Left kidney (tissue), 2 donors: ENCODE data around the gene MACROD1. TPM values are rescaled to one million over a fixed set of nuclear protein-coding genes. Genes with fewer than 3 reads are reported as not detected.
"Not testable (repeated sequence)": the region's sequence is repeated elsewhere in the genome, so short reads cannot be mapped to it uniquely, and the experiment has no call there.

Experiments used
- DNase-seq: peaks from one replicate; pipeline ENCODE4 v3.0.0-alpha.2; 2013
- polyA plus RNA-seq: library from polyadenylated mRNA; unstranded; fragments of 120-200 nt; gene quantifications from one replicate; pipeline ENCODE4 v1.2.1, GENCODE V29; 2013; ENCODE audit not compliant: insufficient read length

MACROD1 gene
- polyA plus RNA-seq, 1 donor, result 13.3 TPM

DNA sequence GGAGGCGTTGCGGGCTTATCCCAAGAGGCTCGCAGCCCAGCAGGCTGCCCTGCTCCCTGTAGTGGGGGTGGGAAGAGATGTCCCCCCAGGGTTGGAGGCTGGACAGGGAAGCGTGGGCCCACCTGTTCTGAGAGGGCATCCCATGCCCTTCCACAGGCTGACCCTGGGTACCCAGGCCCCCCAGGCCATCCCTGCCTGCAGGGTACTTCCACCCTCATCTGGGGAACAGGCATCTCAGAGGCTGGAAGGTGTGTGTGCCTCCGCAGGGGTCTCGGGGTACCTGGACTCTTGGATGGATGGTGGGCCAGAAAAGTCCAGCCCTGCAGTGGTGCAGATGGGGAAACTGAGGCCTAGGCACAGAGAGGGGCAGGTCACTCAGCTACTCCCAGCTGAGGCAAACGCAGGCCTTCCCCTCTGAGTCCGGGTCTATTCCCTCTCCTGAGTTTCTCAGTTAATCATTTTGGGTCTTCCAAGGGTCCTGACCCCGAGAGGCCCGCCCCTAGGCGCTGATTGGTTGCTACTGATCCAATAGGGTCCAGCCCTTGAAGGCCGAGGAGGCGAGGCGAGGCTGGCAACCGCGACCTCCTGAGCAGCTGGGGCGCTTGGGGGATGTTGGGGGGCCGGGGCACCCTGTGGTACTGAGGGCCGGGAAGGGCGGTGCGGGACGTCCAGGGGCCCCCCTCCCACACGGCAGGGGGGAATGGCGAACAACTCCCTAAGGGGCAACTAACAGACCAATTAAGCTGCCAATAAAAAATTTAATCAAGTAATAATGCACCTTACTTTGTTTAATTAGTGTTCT, 106.4 kb downstream of the MACROD1 start:
- no peak for DNase-seq

DNA sequence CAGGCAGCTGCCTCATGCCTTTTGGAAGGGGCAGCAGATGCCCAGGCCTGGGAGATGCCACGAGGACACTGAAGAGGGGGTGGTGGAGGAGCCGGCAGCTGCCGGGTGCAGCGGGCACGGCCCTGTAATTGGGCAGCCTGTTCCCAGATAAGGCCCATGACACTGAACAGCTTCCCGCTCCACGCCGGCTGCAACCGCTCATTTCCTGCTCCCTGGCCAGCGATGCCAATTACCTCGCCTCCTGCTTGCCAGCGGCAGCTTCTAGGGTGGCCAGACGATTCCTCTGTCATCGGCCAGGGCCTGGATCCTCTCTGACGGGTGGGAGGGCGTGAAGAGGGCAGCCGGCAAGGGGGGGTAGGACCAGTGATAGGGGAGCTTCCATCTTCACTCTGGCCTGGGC, 107.4 kb downstream of the MACROD1 start:
- no peak for DNase-seq

DNA sequence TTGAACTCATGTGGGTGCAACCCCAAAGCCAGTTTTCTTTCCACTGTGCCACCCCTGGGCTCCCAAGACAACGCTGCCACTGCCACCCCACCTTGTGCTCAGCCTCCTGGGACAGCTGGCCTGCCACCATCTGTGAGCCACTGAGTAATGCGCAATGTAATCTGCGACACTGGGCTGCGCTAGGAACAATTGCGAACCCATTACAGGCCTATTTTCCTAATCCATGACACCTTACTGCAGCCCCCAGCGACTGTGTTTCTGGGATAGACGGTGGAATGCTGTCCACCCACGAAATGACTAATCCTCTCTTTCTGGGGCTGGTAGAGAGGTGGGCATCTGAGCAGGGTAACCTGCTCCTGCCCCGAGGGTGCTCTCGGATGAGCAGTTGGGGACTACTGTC, 108.0 kb downstream of the MACROD1 start:
- no peak for DNase-seq

DNA sequence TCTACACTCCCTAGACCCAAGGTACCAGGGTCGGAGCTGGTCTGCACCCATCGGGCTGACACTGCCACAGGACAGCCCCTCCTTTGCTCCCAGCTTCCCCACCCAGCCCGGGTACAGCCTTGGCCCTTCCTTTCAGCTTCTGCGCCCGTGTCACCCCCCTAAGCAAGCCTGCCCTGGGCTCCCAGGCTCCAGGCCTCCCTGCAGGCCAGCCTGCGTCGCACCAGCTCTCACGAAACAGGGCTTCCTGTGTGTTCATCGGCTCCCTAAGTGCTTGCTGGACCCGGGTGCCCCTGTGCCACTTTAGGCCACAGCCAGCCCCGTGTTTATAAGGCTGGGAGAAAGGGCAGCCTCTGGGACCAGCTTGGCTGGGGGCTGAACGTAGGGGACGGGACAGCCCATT, 109.1 kb downstream of the MACROD1 start:
- DNase-seq, result no peak

DNA sequence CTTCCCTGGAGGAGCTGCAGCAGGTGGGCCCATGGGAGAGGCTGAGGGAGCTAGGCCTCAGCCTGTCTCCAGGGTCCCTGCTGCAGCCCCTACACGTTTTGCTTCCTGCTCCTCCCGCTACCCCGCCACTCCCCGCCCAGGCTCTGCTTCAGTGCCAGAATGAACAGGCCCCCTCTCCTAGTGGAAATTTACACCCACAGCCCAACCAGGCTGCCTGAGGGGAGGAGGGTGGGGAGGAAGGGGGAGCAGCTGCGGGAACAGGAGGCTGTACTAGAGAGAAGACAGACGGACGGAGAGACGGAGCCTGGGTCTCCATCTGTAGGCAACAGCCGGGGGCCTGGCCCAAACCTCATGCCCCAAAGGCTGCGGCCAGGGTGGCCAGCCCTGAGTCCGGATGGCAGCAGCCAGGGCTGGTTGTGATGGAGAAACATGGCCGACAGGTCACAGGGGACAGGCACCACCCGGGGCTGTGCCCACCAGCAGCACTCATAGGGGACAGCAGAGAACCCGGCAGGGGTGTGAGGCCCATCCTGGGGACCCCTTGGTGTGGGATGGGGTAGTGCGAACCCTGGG, 109.6 kb downstream of the MACROD1 start:
- no peak for DNase-seq

DNA sequence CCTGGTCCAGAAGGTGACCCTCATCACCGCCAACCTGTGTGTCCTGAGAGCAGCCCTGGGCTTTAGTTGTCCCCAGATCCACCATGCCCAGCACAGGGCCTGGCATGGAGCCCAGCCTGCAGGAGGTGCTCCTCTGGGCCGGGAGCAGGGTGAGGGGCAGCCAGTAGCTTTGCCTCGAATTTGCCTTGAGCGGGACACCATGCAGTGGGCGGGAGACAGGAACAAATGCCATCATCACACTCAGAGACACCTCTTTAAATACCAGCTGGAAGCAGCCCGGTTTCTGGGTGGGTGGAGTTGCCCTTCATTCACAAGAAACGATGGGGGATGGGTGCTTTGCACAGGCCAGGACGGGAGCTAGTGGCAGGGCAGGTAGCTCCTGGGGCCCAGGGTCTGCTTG, 110.8 kb downstream of the MACROD1 start:
- DNase-seq, result no peak

DNA sequence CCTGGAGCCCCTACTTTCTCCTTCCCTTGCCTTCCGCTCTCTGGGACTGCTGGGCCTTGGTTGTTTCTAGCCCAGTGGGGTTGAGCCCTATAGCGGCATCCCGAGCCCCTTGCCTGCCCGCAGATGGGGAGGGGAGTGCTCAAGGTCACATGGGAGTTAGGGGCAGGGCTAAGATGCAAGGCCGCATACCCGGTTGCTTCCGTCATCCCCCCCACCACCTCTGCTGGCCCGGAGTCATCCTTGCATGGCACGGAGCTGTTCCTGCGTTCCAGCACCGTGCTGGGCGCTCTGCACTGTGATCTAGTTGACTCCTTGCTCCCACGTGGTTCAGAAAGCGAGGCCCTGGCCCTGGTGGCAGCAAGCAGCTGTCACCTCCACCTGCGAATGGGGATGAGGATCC, 112.2 kb downstream of the MACROD1 start:
- DNase-seq, result no peak

DNA sequence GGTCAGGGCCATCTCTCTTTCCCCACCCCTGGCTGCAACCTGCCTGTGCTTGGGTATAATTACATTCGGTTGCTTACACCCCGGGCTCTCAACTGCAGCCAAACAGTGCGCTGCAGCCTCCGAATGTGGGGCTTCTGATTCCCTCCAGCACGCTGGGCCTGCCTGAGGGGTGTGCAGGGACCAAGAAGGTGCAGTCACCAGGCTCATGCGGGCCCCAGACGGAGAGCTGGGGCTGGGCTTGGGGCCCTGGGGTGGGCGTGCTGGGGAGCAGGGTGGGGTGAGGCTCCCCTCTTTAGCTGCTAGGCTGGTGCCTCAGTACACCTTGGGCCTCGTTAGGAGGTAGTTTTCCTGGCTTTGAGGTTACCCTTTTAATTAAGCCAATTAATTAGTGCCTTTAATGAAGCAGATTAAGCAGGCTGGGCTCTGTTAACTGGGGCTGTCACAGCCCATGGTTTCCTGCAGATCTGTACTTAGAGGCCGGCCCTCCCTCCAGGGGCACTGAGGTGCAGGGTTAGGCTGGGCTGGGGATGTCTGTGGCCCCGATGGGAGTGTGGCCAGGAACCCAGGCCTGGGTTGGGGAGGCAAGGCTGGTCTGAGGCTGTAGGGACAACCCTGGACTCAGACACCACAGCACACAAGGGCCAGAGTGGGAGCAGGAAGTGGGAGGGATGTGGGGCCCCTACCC, 112.8 kb downstream of the MACROD1 start:
- DNase-seq, result no peak

DNA sequence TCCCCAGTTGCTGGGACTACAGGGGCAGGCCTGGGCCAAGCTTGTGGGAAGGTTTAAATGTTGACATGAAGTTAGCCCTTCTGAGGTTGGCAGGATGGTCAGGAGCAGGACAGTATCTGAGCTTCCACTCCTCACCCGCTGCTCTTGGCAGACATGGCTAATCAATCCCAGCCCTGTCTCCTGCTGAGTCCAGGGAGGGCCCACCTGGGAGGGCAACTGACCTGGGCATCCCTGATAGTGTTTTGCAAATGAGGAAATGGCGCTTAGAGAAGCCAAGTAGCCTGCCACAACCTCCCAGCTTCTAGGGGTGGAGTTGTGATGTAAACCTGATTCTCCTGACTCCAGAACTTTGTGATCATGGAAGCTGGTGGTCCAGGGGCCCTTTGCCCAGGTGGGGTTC, 113.5 kb downstream of the MACROD1 start:
- DNase-seq, result no peak

DNA sequence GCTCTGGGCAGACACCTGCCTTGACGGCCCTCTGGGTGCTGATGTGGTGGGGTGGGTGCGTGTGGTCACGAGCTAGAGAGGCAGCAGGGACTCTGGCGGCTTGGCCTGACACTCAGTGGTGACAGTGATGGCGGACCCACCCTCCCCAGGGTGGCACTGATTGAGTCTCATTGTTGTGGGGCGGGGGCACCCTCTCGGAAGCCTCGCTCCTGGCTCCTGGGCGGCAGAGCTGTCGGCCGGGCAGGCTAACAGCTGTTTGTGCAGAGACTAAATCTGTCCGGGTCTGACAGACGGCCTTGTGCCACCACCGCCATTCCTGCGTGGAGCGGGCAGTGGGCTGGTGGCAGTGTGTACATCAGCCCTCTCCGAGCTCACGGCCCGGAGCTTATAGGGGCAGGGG, 114.6 kb downstream of the MACROD1 start:
- no peak for DNase-seq

DNA sequence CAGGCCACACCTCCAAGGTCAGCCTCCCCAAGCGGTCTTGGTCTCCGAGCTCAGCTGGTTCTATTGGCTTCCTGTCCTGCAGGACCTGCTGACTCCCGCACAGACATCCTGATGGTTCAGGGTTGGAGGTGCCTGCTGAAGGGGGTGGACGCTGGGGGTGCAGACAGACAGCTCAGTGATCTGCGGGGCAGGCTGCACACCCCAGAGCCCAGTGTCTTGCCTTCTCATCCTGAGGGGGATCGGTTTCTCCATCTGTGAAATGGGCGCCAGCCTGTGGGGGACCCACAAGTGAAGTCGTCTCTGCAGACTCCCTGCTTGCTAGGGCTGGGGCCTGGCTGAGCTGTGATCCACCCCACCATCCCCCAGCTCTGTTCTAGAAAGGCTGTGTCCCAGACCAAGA, 116.4 kb downstream of the MACROD1 start:
- DNase-seq, result no peak

DNA sequence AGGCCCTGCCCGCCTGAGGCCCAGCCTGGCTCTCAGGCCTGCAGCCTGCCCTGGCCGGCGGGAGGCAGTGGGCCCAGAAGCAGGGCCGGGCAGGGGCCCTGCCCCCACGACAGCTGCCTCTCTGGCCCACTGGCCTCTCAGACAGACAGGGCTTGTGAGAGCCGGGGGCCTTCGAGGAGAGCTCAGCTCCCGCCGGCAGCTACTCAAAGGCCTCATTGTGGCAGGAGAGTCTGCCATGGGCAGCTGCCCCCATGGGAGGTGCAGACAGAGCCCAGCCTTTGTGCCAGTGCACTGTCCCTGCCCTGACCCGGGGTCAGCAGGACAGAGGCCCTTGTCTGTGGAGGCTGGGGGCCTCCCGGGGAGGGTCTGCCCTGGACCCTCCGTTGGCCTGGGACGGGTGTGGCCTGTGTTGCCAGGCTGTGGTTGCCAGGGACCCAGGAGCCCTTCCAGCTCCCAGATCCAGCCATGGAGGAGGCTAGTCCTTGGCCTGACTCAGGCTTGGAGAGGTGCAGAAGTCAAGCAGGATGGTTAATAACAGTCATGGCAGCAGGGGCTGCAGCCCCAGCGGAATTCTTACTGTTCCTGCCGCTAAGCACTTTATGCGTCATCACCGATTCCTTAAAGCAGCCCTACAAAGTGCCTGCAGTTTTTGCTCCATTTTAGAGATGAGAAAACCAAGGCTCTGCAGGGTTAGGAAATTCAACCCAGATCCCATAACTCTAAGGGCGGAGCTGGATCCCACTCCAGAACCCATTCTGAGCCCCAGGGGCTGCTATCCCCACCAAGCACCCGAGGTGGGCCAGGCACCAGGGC, 117.7 kb downstream of the MACROD1 start:
- no peak for DNase-seq

DNA sequence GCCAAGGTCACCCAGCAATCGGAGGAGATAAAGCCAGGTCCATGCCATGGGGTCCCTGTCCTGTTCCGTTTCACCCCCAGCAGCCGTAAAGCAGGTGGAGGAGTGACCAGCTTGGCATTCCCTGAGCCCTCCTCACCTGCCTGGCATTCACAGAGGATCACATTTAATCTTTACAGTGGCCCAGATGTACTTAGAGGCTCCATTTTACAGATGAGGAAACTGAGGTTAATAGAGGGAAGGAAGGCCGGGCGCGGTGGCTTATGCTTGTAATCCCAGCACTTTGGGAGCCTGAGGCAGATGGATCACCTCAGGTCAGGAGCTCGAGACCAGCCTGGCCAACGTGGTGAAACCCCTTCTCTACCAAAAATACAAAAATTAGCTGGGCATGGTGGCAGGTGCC, 118.5 kb downstream of the MACROD1 start:
- DNase-seq, result not testable (repeated sequence)

DNA sequence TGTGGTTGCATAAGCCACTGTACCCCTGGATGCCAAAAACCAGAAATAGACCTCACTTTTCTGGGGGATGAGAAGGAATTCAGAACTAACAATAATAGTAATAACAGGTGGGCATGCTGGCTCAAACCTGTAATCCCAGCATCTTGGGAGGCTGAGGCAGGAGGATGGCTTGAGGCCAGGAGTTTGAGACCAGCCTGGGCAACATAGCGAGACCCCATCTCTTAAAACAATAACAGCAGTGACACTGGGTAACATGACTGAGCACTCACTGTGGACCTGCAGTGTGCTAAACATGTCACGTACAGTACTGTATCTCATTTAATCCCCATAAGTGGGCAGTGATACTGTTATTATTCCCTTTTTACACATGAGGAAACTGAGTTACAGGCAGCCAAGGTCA, 120.2 kb downstream of the MACROD1 start:
- DNase-seq, result no peak

DNA sequence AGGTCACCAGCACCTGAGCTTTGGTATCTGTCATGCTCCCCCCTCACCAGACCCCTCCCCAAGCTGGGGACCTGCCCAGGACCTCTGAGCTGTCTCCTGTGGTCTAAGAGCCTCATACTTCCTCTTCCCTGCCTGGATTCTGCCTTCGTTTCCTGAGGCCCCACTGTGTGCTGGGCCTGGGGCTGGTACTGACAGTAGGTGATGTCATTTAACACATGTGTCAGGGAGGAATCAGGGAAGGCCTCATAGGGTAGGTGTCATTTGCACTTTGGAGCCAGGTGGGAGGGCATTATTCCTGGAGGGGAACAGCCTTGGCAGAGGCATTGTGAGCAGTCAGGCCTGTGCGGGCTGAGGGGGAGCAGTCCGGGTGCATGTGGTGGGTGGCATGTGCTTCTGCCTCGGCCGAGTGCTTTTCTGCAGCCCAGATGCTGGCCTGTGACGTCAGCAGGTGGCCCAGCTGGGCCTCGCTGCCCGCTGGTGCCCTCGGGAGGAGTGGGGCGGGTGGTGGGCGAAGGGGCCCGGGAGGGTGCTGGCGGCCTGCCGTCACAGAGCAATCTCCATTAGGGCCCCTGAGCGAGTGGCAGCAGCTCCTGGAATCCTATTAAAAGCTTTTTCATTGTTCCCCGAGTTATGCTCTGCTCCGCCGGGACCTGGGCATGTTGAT, 121.1 kb downstream of the MACROD1 start:
- DNase-seq, result no peak

DNA sequence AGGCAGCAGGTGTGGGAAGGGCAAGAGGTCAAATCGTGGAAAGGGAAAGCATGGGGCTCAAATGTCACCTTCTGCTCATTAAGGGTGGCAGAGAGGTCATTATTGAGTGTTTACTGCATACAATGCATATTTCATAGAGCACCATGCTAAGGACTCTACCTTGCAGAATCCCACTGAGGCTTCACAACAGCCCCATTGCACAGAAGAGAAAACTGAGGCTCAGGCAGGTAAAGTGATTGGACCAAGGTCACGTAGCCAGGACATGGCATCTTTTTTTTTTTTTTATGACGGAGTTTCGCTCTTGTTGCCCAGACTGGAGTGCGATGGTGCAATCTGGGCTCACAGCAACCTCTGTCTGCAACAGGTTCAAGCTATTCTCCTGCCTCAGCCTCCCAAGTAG, 122.4 kb downstream of the MACROD1 start:
- no peak for DNase-seq

DNA sequence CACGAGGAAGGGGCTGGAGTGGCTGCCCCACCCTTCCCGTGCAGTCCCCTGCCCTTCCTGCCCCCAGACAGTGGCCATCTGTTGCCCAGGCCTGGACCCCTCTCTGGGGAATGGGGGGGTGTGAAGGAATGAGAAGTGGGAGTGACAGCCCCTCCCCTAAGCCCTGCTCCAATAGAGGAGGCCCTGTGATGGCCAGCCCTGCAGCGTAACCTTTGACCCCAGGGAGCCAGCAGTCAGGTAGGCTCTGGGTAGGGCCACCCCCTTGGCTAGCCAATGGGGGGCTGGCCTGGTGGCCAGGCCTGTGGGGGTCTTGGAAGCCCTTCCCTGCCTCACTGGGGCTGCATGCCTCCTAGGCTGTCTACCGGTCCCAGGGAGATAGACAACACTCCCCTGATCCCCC, 123.6 kb downstream of the MACROD1 start:
- DNase-seq, result no peak

DNA sequence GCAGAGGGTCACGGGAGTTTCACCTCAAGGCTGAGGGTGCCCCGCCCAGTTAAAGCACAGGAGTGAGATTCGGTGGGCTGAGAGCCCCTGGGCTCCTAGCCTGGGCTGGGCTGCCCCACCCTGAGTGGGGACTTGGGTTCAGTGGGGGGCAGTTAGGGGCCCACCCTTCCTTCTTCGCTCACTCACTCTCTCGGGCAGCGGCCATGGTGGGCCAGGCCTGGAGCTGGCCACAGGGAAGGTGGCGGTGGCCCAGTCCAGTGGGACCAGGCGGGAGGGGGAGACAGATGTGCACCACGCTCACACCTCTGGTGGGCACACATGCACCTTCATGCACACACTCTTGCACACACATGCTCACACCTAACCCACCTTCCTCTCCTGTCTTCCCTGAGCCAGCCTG, 124.1 kb downstream of the MACROD1 start:
- no peak for DNase-seq

DNA sequence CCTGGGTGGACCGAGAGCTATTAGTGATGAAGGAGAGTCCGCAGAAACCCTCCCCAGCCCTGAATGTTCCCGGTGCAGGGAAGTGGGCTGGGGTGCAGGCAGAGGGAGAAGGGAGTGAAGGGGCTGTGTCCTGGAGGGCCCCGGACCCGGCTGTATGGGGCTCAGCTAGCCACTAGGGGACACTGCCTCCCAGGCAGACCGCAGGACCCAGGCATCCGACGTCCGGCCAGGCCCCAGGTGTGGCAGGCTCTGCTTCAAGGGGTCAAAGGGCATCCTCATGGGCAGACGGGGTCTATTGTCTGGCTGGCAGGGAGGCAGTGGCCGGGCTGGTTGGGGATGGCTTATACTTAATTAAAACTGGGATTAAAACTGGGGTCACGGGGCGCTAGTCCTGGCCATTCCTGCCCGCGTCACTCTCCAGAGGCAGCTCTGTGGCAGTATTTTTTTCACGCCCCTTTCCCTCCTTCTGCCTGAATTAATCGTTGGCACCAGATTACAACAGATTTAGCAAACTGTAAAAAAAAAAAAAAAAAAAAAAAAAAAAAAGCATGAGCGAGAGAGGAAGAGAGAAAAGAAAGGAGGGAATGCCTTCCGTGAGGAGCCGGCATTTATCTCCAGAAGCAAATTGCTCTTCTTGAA, 125.1 kb downstream of the MACROD1 start:
- DNase-seq, result no peak

DNA sequence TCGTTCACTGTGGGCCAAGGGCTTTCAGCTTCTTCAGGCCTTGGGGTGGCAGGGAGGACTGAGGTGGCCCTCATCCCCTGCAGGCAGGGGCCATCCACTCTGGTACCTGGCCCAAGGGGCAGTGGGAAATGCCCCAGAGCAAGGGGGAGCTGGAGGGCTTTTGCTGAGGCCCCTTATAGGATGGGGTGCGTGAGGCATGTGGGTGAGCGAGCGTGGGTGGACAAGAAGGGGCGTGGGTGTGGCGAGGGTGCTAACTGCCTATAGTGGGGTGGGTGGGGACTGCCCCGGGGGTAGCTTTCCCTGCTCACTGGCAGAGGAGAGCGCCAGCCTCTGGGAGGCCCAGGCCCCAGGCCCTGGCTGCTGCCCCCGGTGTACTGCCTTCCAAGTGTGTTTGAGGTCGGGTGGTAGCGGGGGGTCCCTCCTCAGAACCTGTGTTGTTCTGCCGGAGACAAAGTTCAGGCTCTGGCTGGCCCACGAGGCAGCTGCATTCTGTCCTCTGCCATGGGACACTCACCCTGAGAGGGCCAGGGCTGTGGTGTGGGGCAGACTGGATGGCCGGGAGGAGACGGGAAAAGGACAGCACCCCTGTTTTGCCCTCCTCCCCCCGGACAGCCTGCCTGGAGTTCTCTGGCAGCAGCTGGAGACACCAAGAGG, 126.8 kb downstream of the MACROD1 start:
- no peak for DNase-seq

DNA sequence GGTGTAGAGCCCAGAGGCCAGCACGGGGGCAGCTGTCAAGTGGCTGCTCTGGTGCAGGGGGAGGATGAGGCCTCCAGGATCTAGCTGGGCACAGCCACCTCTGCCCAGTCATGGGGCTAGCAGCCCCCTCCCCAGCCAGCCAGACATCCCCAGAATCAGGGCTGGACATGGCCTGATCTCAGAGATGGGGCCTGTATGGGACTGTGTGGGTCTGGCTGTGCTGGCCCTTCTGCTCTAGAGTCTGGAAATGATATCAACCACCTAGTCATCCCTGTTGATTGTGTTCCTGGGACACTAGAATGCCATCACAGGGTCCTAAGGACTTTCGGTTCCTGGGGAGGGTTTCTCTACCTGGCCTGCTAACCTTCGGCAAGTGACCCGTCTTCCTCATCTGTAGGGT, 127.4 kb downstream of the MACROD1 start:
- DNase-seq, result no peak
